ENCODE results near the gene GGTLC2.
"Not testable (repeated sequence)": the region's sequence is repeated elsewhere in the genome, so short reads cannot be mapped to it uniquely, and the experiment has no call there.

GGTLC2 gene

GRCh38 chr22:22605074-22605404 lies 39.4 kb upstream of the GGTLC2 start:
- Histone ChIP-seq H3K27me3 (replicated peaks; ENCODE audit: insufficient read depth, low read length) (no peaks in the 10 kb centered on the region), H3K4me2 (ENCODE audit: low read depth, low read length) (no peak overlapping the region), H3K9me3 (replicated peaks; ENCODE audit: insufficient read depth, low read length) (no peaks in the 10 kb centered on the region), H2AFZ (ENCODE audit: low read length) (no peak overlapping the region), H3K9me2 (replicated peaks; ENCODE audit: insufficient read depth, low read length) (no peaks in the 10 kb centered on the region), H3K4me3 (ENCODE audit: low read length) (no peak overlapping the region), H3K36me3 (replicated peaks; ENCODE audit: insufficient read depth, low read length) (no peaks in the 10 kb centered on the region), H4K20me1 (ENCODE audit: insufficient read depth, low read length) (no peaks in the 10 kb centered on the region), H3K9ac (ENCODE audit: low read length) (no peak overlapping the region), H3K27ac (ENCODE audit: low read length) (no peak overlapping the region), H3K79me2 (ENCODE audit: low read length) (no peaks in the 10 kb centered on the region), H3K4me1 (ENCODE audit: low read length) (no peaks in the 10 kb centered on the region), H3F3A (ENCODE audit: insufficient read depth, low read length) (no peaks in the 10 kb centered on the region)
- no peak for TF ChIP-seq CTCF (IDR thresholded peaks at IDR 0.05; ENCODE audit: low read length)
- TF ChIP-seq EZH2phosphoT487 (IDR thresholded peaks at IDR 0.05; ENCODE audit: low read length), result no peak
- no peak for TF ChIP-seq EZH2 (optimal IDR thresholded peaks at IDR 0.05; ENCODE audit: low read depth, low read length)
- DNase-seq, result no peak

GRCh38 chr22:22608022-22608421 lies 36.4 kb upstream of the GGTLC2 start:
- H3K27me3 ChIP-seq (replicated peaks; ENCODE audit: insufficient read depth, low read length); H3K27ac ChIP-seq (ENCODE audit: low read length); H4K20me1 ChIP-seq (ENCODE audit: insufficient read depth, low read length); H3K9me3 ChIP-seq (replicated peaks; ENCODE audit: insufficient read depth, low read length); H2AFZ ChIP-seq (ENCODE audit: low read length); DNase-seq; H3K4me3 ChIP-seq (ENCODE audit: low read length); H3K79me2 ChIP-seq (ENCODE audit: low read length); H3K4me1 ChIP-seq (ENCODE audit: low read length); H3K4me2 ChIP-seq (ENCODE audit: low read depth, low read length); H3K9ac ChIP-seq (ENCODE audit: low read length); H3F3A ChIP-seq (ENCODE audit: insufficient read depth, low read length); H3K9me2 ChIP-seq (replicated peaks; ENCODE audit: insufficient read depth, low read length); H3K36me3 ChIP-seq (replicated peaks; ENCODE audit: insufficient read depth, low read length): not testable (repeated sequence)

- Histone ChIP-seq H3K36me3 (replicated peaks; ENCODE audit: insufficient read depth, low read length) (no peaks in the 10 kb centered on the region), H3K4me1 (ENCODE audit: low read length) (no peaks in the 10 kb centered on the region), H3K9me3 (replicated peaks; ENCODE audit: insufficient read depth, low read length) (no peaks in the 10 kb centered on the region), H3K4me3 (ENCODE audit: low read length) (no peak overlapping the region), H2AFZ (ENCODE audit: low read length) (no peak overlapping the region), H3F3A (ENCODE audit: insufficient read depth, low read length) (no peaks in the 10 kb centered on the region), H3K27ac (ENCODE audit: low read length) (no peak overlapping the region), H3K9me2 (replicated peaks; ENCODE audit: insufficient read depth, low read length) (no peaks in the 10 kb centered on the region), H3K4me2 (ENCODE audit: low read depth, low read length) (no peak overlapping the region), H3K79me2 (ENCODE audit: low read length) (no peaks in the 10 kb centered on the region), H4K20me1 (ENCODE audit: insufficient read depth, low read length) (no peaks in the 10 kb centered on the region), H3K9ac (ENCODE audit: low read length) (no peak overlapping the region), H3K27me3 (replicated peaks; ENCODE audit: insufficient read depth, low read length) (no peaks in the 10 kb centered on the region)
- DNase-seq, result no peak
- no peak for TF ChIP-seq CTCF (IDR thresholded peaks at IDR 0.05; ENCODE audit: low read length)
- TF ChIP-seq EZH2phosphoT487 (IDR thresholded peaks at IDR 0.05; ENCODE audit: low read length), result no peak
- TF ChIP-seq EZH2 (optimal IDR thresholded peaks at IDR 0.05; ENCODE audit: low read depth, low read length), result no peak
These were observed 35.1 kb upstream of the GGTLC2 start for GRCh38 chr22:22609291-22609690.

GRCh38 chr22:22612516-22612915 lies 31.9 kb upstream of the GGTLC2 start:
- DNase-seq, result no peak
- Histone ChIP-seq H3K27ac (ENCODE audit: low read length) (no peak overlapping the region), H3K9me2 (replicated peaks; ENCODE audit: insufficient read depth, low read length) (no peaks in the 10 kb centered on the region), H3K4me3 (ENCODE audit: low read length) (no peak overlapping the region), H3K4me2 (ENCODE audit: low read depth, low read length) (no peak overlapping the region), H3K9ac (ENCODE audit: low read length) (no peak overlapping the region), H3K27me3 (replicated peaks; ENCODE audit: insufficient read depth, low read length) (no peaks in the 10 kb centered on the region), H3K4me1 (ENCODE audit: low read length) (peaks cover 15% of the 10 kb centered on the region), H3K79me2 (ENCODE audit: low read length) (no peaks in the 10 kb centered on the region), H3F3A (ENCODE audit: insufficient read depth, low read length) (peaks cover 3% of the 10 kb centered on the region), H2AFZ (ENCODE audit: low read length) (no peak overlapping the region), H3K36me3 (replicated peaks; ENCODE audit: insufficient read depth, low read length) (no peaks in the 10 kb centered on the region), H4K20me1 (ENCODE audit: insufficient read depth, low read length) (no peaks in the 10 kb centered on the region), H3K9me3 (replicated peaks; ENCODE audit: insufficient read depth, low read length) (no peaks in the 10 kb centered on the region)
- TF ChIP-seq EZH2phosphoT487 (IDR thresholded peaks at IDR 0.05; ENCODE audit: low read length) (no peak), CTCF (IDR thresholded peaks at IDR 0.05; ENCODE audit: low read length) (no peak), EZH2 (optimal IDR thresholded peaks at IDR 0.05; ENCODE audit: low read depth, low read length) (no peak)

Data from MM.1S (cell line).